WTC11 (cell line): ENCODE results near the gene TUBGCP4. TPM values are rescaled to one million over a fixed set of nuclear protein-coding genes. Genes with fewer than 3 reads are reported as not detected.

ENCODE experiments used
- ATAC-seq: fragments of 200-7000 bp; cut with Tn5 transposase; 2 replicates; pipeline ENCODE4 v1.10.0; 2021; ENCODE audit warnings: mild to moderate bottlenecking, moderate library complexity
- CTCF ChIA-PET: fragments of 300-600 bp; sonication (Branson Sonifier 250); formaldehyde crosslinking; loops from one replicate; lab custom pipeline; 2021; ENCODE audit warnings: antibody characterized with exemption; lab: Charles Lee
- POLR2A ChIA-PET: fragments of 350-600 bp; sonication (Branson Sonifier 250); formaldehyde crosslinking; loops from one replicate; lab custom pipeline; 2021; ENCODE audit warnings: antibody characterized with exemption; lab: Charles Lee
- DNase-seq: peaks from one replicate; pipeline ENCODE4 v3.0.0; 2021; ENCODE audit warnings: low spot score
- H3K27ac Mint-ChIP-seq: 2 replicates; pipeline ENCODE4 v1.8.0; 2021; ENCODE audit warnings: mixed read lengths
- H3K27me3 Mint-ChIP-seq: 2 replicates; pipeline ENCODE4 v1.8.0; 2021; ENCODE audit warnings: low read depth, mild to moderate bottlenecking, moderate library complexity, mixed read lengths
- H3K36me3 Mint-ChIP-seq: 2 replicates; pipeline ENCODE4 v1.8.0; 2021; ENCODE audit warnings: mixed read lengths
- H3K4me1 Mint-ChIP-seq: 2 replicates; pipeline ENCODE4 v1.8.0; 2022; ENCODE audit warnings: mixed read lengths
- H3K4me3 Mint-ChIP-seq: 2 replicates; pipeline ENCODE4 v1.8.0; 2021; ENCODE audit warnings: mild to moderate bottlenecking, moderate library complexity, mixed read lengths
- H3K9me3 Mint-ChIP-seq: 2 replicates; pipeline ENCODE4 v1.8.0; 2021; ENCODE audit warnings: mixed read lengths
- ATF1 ChIP-seq: sonication (generic); formaldehyde crosslinking; IDR thresholded peaks from 2 replicates; pipeline ENCODE4 v1.8.1; 2023; ENCODE audit warnings: mild to moderate bottlenecking, moderate library complexity, missing genetic modification reagents
- ATF2 ChIP-seq: sonication (generic); formaldehyde crosslinking; IDR thresholded peaks from 2 replicates; pipeline ENCODE4 v1.8.1; 2022; ENCODE audit warnings: low read depth, missing genetic modification reagents, borderline replicate concordance
- ATF6 ChIP-seq: sonication (generic); formaldehyde crosslinking; IDR thresholded peaks from 2 replicates; pipeline ENCODE4 v1.8.1; 2023; ENCODE audit warnings: mild to moderate bottlenecking, missing genetic modification reagents
- CDX4 ChIP-seq: fragments of 250-450 bp; sonication (Bioruptor Pico); IDR thresholded peaks from 2 replicates; pipeline ENCODE4 v1.9.0; 2021; ENCODE audit warnings: moderate library complexity, mild to moderate bottlenecking, inconsistent platforms, borderline replicate concordance
- E2F1 ChIP-seq: sonication (generic); formaldehyde crosslinking; IDR thresholded peaks from 2 replicates; pipeline ENCODE4 v1.8.0; 2022; ENCODE audit warnings: mild to moderate bottlenecking, missing genetic modification reagents
- E2F5 ChIP-seq: sonication (generic); formaldehyde crosslinking; IDR thresholded peaks from 2 replicates; pipeline ENCODE4 v1.8.1; 2022; ENCODE audit warnings: mild to moderate bottlenecking, moderate library complexity, missing genetic modification reagents
- EMX1 ChIP-seq: fragments of 250-450 bp; sonication (Bioruptor Pico); IDR thresholded peaks from 2 replicates; pipeline ENCODE4 v1.8.0; 2021; ENCODE audit warnings: mild to moderate bottlenecking
- ESRRA ChIP-seq: sonication (generic); formaldehyde crosslinking; IDR thresholded peaks from 2 replicates; pipeline ENCODE4 v1.8.1; 2022; ENCODE audit warnings: mild to moderate bottlenecking, missing genetic modification reagents, borderline replicate concordance
- MAX ChIP-seq: sonication (generic); formaldehyde crosslinking; IDR thresholded peaks from 2 replicates; pipeline ENCODE4 v1.8.0; 2022; ENCODE audit warnings: mild to moderate bottlenecking, missing genetic modification reagents
- MLX ChIP-seq: sonication (generic); formaldehyde crosslinking; IDR thresholded peaks from 2 replicates; pipeline ENCODE4 v1.8.1; 2023; ENCODE audit warnings: mild to moderate bottlenecking, missing genetic modification reagents, moderate library complexity
- NR1H2 ChIP-seq: sonication (generic); formaldehyde crosslinking; IDR thresholded peaks from 2 replicates; pipeline ENCODE4 v1.9.0; 2021; ENCODE audit warnings: mild to moderate bottlenecking, moderate library complexity, missing genetic modification reagents
- NR2C2 ChIP-seq: sonication (generic); formaldehyde crosslinking; IDR thresholded peaks from 2 replicates; pipeline ENCODE4 v1.8.0; 2022; ENCODE audit warnings: mild to moderate bottlenecking, missing genetic modification reagents
- OVOL2 ChIP-seq: fragments of 250-450 bp; sonication (Bioruptor Pico); IDR thresholded peaks from 2 replicates; pipeline ENCODE4 v1.9.0; 2021; ENCODE audit warnings: mild to moderate bottlenecking, borderline replicate concordance
- TCF7 ChIP-seq: sonication (generic); formaldehyde crosslinking; IDR thresholded peaks from 2 replicates; pipeline ENCODE4 v1.8.0; 2022; ENCODE audit warnings: mild to moderate bottlenecking, low read depth, missing genetic modification reagents, moderate library complexity
- USF1 ChIP-seq: sonication (generic); formaldehyde crosslinking; IDR thresholded peaks from 2 replicates; pipeline ENCODE4 v1.8.0; 2022; ENCODE audit warnings: mild to moderate bottlenecking, missing genetic modification reagents
- USF2 ChIP-seq: sonication (generic); formaldehyde crosslinking; IDR thresholded peaks from 2 replicates; pipeline ENCODE4 v1.8.1; 2023; ENCODE audit warnings: mild to moderate bottlenecking, missing genetic modification reagents, moderate library complexity
- ZNF121 ChIP-seq: sonication (generic); formaldehyde crosslinking; IDR thresholded peaks from 2 replicates; pipeline ENCODE4 v1.8.0; 2023; ENCODE audit warnings: missing genetic modification reagents
- ZNF219 ChIP-seq: sonication (generic); formaldehyde crosslinking; IDR thresholded peaks from 2 replicates; pipeline ENCODE4 v1.8.0; 2023; ENCODE audit warnings: missing genetic modification reagents, mild to moderate bottlenecking, borderline replicate concordance
- ZNF263 ChIP-seq: sonication (generic); formaldehyde crosslinking; IDR thresholded peaks from 2 replicates; pipeline ENCODE4 v1.8.1; 2022; ENCODE audit warnings: low read depth, mild to moderate bottlenecking, moderate library complexity, missing genetic modification reagents
- ZNF317 ChIP-seq: sonication (generic); formaldehyde crosslinking; IDR thresholded peaks from 2 replicates; pipeline ENCODE4 v1.8.1; 2023; ENCODE audit warnings: low read depth, mild to moderate bottlenecking, moderate library complexity, missing genetic modification reagents, borderline replicate concordance
- ZNF512 ChIP-seq: sonication (generic); formaldehyde crosslinking; IDR thresholded peaks from 2 replicates; pipeline ENCODE4 v1.8.1; 2022; ENCODE audit warnings: missing genetic modification reagents, borderline replicate concordance
- total RNA-seq: library from RNA; stranded (reverse); gene quantifications from 3 replicates; pipeline ENCODE4 v1.2.3, GENCODE V29; 2021

The TUBGCP4 gene
- total RNA-seq, 1 experiment from 2014 or later: 22.5 TPM

- TF ChIP-seq CDX4 (CRISPR knock-in tag): no peak
- TF ChIP-seq EMX1 (CRISPR knock-in tag): no peak
Measured at GRCh38 chr15:43406189-43406588, 35.3 kb downstream of the TUBGCP4 start (continued).

GRCh38 chr15:43406808-43407207 is 35.9 kb downstream of the TUBGCP4 start:
- ATAC-seq (no peak), DNase-seq (no peak)
- H3K4me1 Mint-ChIP-seq: no peaks in the 10 kb centered on the region
- no peaks in the 10 kb centered on the region for H3K27me3 Mint-ChIP-seq
- CTCF ChIA-PET: interaction anchor here (1.2 kb wide), 1 partner anchor 31 kb away, joined by 3 read pairs; no protein-coding TSS in a partner anchor
- no peaks in the 10 kb centered on the region for H3K9me3 Mint-ChIP-seq
- H3K4me3 Mint-ChIP-seq: no peak overlapping the region
- no peak overlapping the region for H3K27ac Mint-ChIP-seq
- POLR2A ChIA-PET: interaction anchor here (0.7 kb wide), 1 partner anchor 12 kb away, joined by 3 read pairs; no protein-coding TSS in a partner anchor
- TF ChIP-seq ZNF317 (no peak), E2F1 (CRISPR knock-in tag) (no peak), ZNF121 (CRISPR knock-in tag) (no peak), NR1H2 (CRISPR knock-in tag) (no peak), ATF1 (no peak), USF2 (CRISPR knock-in tag) (no peak), MAX (no peak)
- H3K36me3 Mint-ChIP-seq: peaks cover 81% of the 10 kb centered on the region

GRCh38 chr15:43408789-43409188 is 37.9 kb downstream of the TUBGCP4 start:
- Mint-ChIP-seq H3K4me3 (no peak overlapping the region), H3K27ac (no peak overlapping the region), H3K9me3 (no peaks in the 10 kb centered on the region), H3K4me1 (no peaks in the 10 kb centered on the region), H3K36me3 (peaks cover 82% of the 10 kb centered on the region), H3K27me3 (no peaks in the 10 kb centered on the region)
- CTCF ChIA-PET: interaction anchor here (0.8 kb wide), 1 partner anchor 33 kb away, joined by 3 read pairs; no protein-coding TSS in a partner anchor
- DNase-seq (no peak), ATAC-seq (no peak)
- POLR2A ChIA-PET: no interaction called here
- TF ChIP-seq ESRRA (CRISPR knock-in tag) (no peak), OVOL2 (no peak), NR2C2 (CRISPR knock-in tag) (no peak), ATF2 (CRISPR knock-in tag) (no peak), TCF7 (no peak), ZNF263 (no peak), ATF6 (no peak), USF1 (no peak), E2F5 (CRISPR knock-in tag) (no peak), ZNF219 (CRISPR knock-in tag) (no peak), MLX (CRISPR knock-in tag) (no peak), ZNF512 (no peak), MAX (no peak)
